ENCODE results near the gene RXRA.

DNA sequence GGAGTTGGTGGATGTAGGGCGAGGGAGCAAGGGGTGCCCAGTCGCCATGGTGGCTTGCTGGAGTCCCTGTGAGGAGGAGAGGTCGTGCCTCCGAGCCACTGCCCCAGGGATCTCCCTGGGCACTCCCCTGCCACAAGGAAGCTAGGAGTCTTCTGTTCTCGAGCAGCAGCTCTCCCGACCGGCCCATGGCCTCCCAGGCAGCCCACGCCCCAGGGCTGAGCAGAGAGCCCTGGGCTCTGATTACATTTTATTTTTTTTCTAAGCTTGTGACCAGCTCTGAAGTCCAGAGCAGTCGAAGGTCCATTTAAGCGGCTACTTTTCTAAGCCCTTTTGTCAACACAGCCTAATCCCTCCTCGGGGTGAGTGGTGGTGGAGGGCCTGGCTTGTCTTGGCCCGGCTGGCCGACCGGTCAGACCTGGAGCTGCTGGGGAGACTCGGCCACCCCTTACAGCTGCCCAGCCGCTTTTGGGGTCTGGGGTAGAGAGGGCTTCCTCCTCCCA, 2.1 kb downstream of the RXRA start:
- no peak for TF ChIP-seq EZH2 (IDR thresholded peaks at IDR 0.05)
- no peak for TF ChIP-seq FOXP2 (optimal IDR thresholded peaks at IDR 0.05; ENCODE audit: control extremely low read depth, extremely low read length, insufficient read depth)
